Stimulated activated CD8-positive, alpha-beta memory T cell treated with anti-CD3 and anti-CD28 coated beads, Interleukin-7, amount 100 ng/mL, for 1 hour (primary cell): ENCODE measurements around the gene NFYA.

Source experiments
- DNase-seq, 2 donors: peaks; one replicate each; pipeline ENCODE4 v3.0.0-alpha.2; 2020; ENCODE audit warnings: low read depth in 2 of 2

NFYA gene

GRCh38 chr6:41046084-41046483 lies 26.7 kb upstream of the NFYA start:
- no peak for DNase-seq

GRCh38 chr6:41047306-41047705 lies 25.5 kb upstream of the NFYA start:
- no peak for DNase-seq

GRCh38 chr6:41047745-41048732 lies 24.7 kb upstream of the NFYA start:
- no peak for DNase-seq

GRCh38 chr6:41049521-41049920 lies 23.3 kb upstream of the NFYA start:
- DNase-seq, result no peak

GRCh38 chr6:41049955-41050354 lies 22.8 kb upstream of the NFYA start:
- DNase-seq, result no peak

- DNase-seq, result no peak
Measured at GRCh38 chr6:41050536-41050935, 22.2 kb upstream of the NFYA start.

GRCh38 chr6:41051873-41052272 lies 20.9 kb upstream of the NFYA start:
- no peak for DNase-seq

GRCh38 chr6:41053041-41053440 lies 19.7 kb upstream of the NFYA start, which contains the start of gene APOBEC2:
TSS of gene APOBEC2 (plus strand) at chr6:41053202. CDS start at chr6:41053348, 146 bp downstream.
- no peak for DNase-seq

- no peak for DNase-seq
Measured at GRCh38 chr6:41054511-41054910, 18.3 kb upstream of the NFYA start.

GRCh38 chr6:41055149-41055548 lies 17.6 kb upstream of the NFYA start:
- no peak for DNase-seq

GRCh38 chr6:41056768-41057490 lies 15.8 kb upstream of the NFYA start:
- no peak for DNase-seq

GRCh38 chr6:41058783-41059181 lies 14.0 kb upstream of the NFYA start:
- DNase-seq, result no peak

- DNase-seq, result no peak
Measured at GRCh38 chr6:41059556-41059955, 13.2 kb upstream of the NFYA start.

GRCh38 chr6:41061196-41061726 lies 11.5 kb upstream of the NFYA start:
- DNase-seq, result no peak

GRCh38 chr6:41062056-41062455 lies 10.7 kb upstream of the NFYA start:
- DNase-seq, result no peak

GRCh38 chr6:41063884-41064285 lies 8.9 kb upstream of the NFYA start:
- DNase-seq, result no peak

- no peak for DNase-seq
Measured at GRCh38 chr6:41064841-41065240, 7.9 kb upstream of the NFYA start.

- DNase-seq, result no peak
Measured at GRCh38 chr6:41065550-41066026, 7.2 kb upstream of the NFYA start.

- peak in 1 of 2 donors; percentile 47 for DNase-seq
Measured at GRCh38 chr6:41066867-41067304, 5.9 kb upstream of the NFYA start.

- DNase-seq, result no peak
Measured at GRCh38 chr6:41071501-41071922, 1.3 kb upstream of the NFYA start.

GRCh38 chr6:41071923-41072835 lies 595 bp upstream of the NFYA start, which contains the start of gene OARD1:
TSS of gene OARD1 (minus strand) at chr6:41072356. CDS start at chr6:41071634, 722 bp downstream.
- DNase-seq, result peak; percentile 99 to 100
